ENCODE measurements around the gene SERPINB2. TPM values are rescaled to one million over a fixed set of nuclear protein-coding genes. Genes with fewer than 3 reads are reported as not detected.

SERPINB2 gene
- total RNA-seq, 4 donors from 2014 or later, result 24.5 TPM; not detected in 3

- intact Hi-C loops (cut with DNase I), result no loop called here
- WGBS, result 75% methylated on average over 4 of the region's 4 CpGs
- H3K4me3 ChIP-seq, result no peak overlapping the region
- H3K27me3 ChIP-seq, result no peaks in the 10 kb centered on the region
- no peaks in the 10 kb centered on the region for H3K36me3 ChIP-seq
- no peak for DNase-seq (ENCODE audit: extremely low spot score)
- no peak for TF ChIP-seq EP300 (IDR thresholded peaks at IDR 0.05)
- no peak for TF ChIP-seq CTCF (IDR thresholded peaks at IDR 0.05)
- no peak for TF ChIP-seq POLR2AphosphoS5 (IDR thresholded peaks at IDR 0.05)
- no peak for TF ChIP-seq POLR2A (IDR thresholded peaks at IDR 0.05; ENCODE audit: low read depth)
- no peaks in the 10 kb centered on the region for H3K9me3 ChIP-seq
- peaks cover 0 to 6% (median 2%) of the 10 kb centered on the region in 4 donors for H3K4me1 ChIP-seq
- no peak overlapping the region for H3K27ac ChIP-seq (replicated peaks in 1 of 4)
These were observed 5.7 kb upstream of the SERPINB2 start for GRCh38 chr18:63881851-63882250.

GRCh38 chr18:63882333-63883141 lies 5.0 kb upstream of the SERPINB2 start:
- 42% methylated on average over 8 of the region's 8 CpGs for WGBS
- no peak for DNase-seq (ENCODE audit: extremely low spot score)
- intact Hi-C loops (cut with DNase I), result no loop called here
- Histone ChIP-seq H3K9me3 (no peaks in the 10 kb centered on the region), H3K36me3 (no peaks in the 10 kb centered on the region), H3K4me3 (no peak overlapping the region), H3K27ac (replicated peaks in 1 of 4) (no peak overlapping the region), H3K4me1 (peaks cover 0 to 6% (median 2%) of the 10 kb centered on the region in 4 donors), H3K27me3 (no peaks in the 10 kb centered on the region)
- TF ChIP-seq POLR2AphosphoS5 (IDR thresholded peaks at IDR 0.05) (no peak), POLR2A (IDR thresholded peaks at IDR 0.05; ENCODE audit: low read depth) (no peak), EP300 (IDR thresholded peaks at IDR 0.05) (no peak), CTCF (IDR thresholded peaks at IDR 0.05) (no peak)

GRCh38 chr18:63883617-63884016 lies 3.9 kb upstream of the SERPINB2 start:
- no peak for DNase-seq (ENCODE audit: extremely low spot score)
- H3K36me3 ChIP-seq, result no peaks in the 10 kb centered on the region
- intact Hi-C loops (cut with DNase I), result no loop called here
- no peak overlapping the region for H3K27ac ChIP-seq (replicated peaks in 1 of 4)
- H3K4me3 ChIP-seq, result no peak overlapping the region
- H3K4me1 ChIP-seq, result peaks cover 0 to 6% (median 2%) of the 10 kb centered on the region in 4 donors
- TF ChIP-seq CTCF (IDR thresholded peaks at IDR 0.05) (no peak), EP300 (IDR thresholded peaks at IDR 0.05) (no peak), POLR2AphosphoS5 (IDR thresholded peaks at IDR 0.05) (no peak), POLR2A (IDR thresholded peaks at IDR 0.05; ENCODE audit: low read depth) (no peak)
- no peaks in the 10 kb centered on the region for H3K27me3 ChIP-seq
- H3K9me3 ChIP-seq, result no peaks in the 10 kb centered on the region

GRCh38 chr18:63888470-63889190 lies 1.1 kb downstream of the SERPINB2 start:
- H3K4me3 ChIP-seq, result no peak overlapping the region
- intact Hi-C loops (cut with DNase I), result no loop called here
- no peak overlapping the region for H3K27ac ChIP-seq (replicated peaks in 1 of 4)
- TF ChIP-seq POLR2AphosphoS5 (IDR thresholded peaks at IDR 0.05) (no peak), EP300 (IDR thresholded peaks at IDR 0.05) (no peak), CTCF (IDR thresholded peaks at IDR 0.05) (no peak), POLR2A (IDR thresholded peaks at IDR 0.05; ENCODE audit: low read depth) (no peak)
- 19% methylated on average over 1 of the region's 1 CpG for WGBS
- no peaks in the 10 kb centered on the region for H3K9me3 ChIP-seq
- no peak for DNase-seq (ENCODE audit: extremely low spot score)
- no peaks in the 10 kb centered on the region for H3K36me3 ChIP-seq
- no peaks in the 10 kb centered on the region for H3K4me1 ChIP-seq
- no peaks in the 10 kb centered on the region for H3K27me3 ChIP-seq
